Forelimb muscle (tissue), 1 donor: ENCODE measurements around the gene C11orf71. TPM values are rescaled to one million over a fixed set of nuclear protein-coding genes. Genes with fewer than 3 reads are reported as not detected.

Experiments
- DNase-seq: peaks from one replicate; pipeline ENCODE4 v3.0.0-alpha.2; 2013; ENCODE audit warnings: low read depth
- polyA plus RNA-seq: library from polyadenylated mRNA; unstranded; fragments of 120-200 nt; gene quantifications from one replicate; pipeline ENCODE4 v1.2.1, GENCODE V29; 2013; ENCODE audit not compliant: insufficient read length

The C11orf71 gene
- polyA plus RNA-seq, 1 donor, result 7.6 TPM

DNA sequence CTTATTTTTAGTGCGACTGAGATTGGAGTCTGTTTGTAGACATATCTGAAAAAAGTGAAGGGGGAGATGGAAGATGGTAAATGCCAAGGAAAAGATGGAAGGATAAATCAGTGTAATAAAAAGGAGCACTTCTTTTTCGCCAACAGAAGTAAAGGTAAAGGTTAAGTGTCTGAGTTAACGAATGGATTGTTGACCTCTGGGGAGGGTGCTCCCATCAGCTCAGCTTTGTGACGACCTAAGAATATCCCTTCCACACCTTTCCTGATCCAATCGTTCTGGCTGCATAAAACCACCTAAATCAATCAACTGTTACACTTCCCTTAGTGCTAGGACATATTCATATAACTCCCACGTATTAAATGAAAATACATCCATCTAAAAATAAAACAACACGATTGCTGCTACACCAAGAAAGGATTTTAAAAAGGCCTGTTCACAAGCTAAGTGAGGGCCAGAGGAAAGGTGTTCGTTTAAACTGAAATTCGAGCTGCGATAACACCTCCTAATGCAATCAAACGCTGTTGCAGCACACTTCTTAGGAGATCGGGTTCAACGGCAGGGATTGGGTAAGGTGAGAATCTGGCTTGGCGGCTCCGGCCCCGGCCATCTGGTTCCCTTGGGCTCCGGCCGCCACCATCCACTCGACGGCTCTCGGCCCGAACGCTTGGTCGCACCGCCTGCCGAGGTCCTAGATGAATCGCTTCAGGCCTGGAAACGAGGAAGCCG is 658 bp downstream of the C11orf71 start:
- DNase-seq, result no peak

- DNase-seq, result no peak
Measured at GRCh38 chr11:114398303-114398920, 1.9 kb downstream of the C11orf71 start.

DNA sequence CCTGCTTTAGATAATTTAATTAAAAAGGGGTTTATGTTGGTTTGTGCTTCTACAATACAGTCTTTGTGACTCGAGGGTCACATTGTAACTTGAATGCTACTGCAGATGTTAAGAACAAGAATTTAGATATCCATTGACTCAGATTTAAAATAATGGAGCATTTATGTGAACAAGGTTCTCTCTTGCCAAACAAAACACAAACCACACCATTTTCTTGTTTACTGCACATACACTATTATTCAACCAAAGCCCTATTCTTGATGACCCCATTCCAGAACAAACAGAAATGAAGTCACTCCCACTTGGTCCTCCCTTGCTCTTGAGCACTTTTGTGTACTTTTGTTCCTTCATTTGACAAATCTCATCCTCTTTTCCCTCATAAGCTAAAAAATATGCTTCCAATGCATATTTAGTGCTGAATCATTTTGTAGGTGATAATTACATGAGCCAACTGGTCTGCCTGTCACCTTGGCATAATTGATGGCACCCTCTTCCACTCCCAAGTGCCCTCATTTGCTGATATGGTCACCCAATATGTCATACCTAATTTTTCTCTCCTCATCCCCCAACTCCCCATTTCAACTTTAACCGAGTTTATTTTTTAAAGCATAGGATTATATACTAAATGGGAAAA is 2.8 kb downstream of the C11orf71 start:
- no peak for DNase-seq

DNA sequence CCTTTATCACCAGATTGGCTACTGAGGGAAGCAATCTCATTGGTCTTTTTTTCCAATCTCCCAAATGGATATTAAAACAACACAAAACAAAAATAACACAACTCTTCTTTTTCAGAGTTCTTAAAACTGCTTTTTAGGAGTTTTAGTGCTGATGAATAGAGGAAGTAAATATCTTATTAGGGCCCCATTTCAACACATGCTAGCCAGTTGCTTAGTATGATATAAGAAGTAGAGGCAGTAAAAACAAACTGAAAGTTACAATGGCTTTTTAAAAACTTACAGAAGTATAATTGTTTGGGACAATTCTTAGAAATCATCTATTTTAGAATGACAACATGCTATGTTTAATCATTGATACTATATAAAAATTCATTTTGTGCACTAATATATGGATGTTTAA is 3.4 kb downstream of the C11orf71 start:
- no peak for DNase-seq

DNA sequence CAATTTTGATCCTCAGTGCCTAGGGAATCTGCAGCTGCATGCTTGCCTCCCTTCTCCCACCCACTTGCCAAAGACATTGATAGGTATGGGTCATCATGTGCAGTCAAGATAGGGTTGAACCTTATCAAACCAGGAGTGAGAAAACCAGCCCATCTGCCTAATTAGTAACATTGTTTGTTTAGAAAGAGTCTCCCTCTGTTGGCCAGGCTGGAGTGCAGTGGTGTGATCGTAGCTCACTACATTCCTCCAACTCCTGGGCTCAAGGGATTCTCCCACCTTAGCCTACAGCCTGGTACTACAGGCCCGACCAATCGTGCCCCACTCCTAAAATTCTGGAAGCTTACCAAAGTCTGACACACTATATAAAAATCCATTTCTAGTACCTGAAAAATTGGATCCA is 4.6 kb downstream of the C11orf71 start:
- no peak for DNase-seq

DNA sequence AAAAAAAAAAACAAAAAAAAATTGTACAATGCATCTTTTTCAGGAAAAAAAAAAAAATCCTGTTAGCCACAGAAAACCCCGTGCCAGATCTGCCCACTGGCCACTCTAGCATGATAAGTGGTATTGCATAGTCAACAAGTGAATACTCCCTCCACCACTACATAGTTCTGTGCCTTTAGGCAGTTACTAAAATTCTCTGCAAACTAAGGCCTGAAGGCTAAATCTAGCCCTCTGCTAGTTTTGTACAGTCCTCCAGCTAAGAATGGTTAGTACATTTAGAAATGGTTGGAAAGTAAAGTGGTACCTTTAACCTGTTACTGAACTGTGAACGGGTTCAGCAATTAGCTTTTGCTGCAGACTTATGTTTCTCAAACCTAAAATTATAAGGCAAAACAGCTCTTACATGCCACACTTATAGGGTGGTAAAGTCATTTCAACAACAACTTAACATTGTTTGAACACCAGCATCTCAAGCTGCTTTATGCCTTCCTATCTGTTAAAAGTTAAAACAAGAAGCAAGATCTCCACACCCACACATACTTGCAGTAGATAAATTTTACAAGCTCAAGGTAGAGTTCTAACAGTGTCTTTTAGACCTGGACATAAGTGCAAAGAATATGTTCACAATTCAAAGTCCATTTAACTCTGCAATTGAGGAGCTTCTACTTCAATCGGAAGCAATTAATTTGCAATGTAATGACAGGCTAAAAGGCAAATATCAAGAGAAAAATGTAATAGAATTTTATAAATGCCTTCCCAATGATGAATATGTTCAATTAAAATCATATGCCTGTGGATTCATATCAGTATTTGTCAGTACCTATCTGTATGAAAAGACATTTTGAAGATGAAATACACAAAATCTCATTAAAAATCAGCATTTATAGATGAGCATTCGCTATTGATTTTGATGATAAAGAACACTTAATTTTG is 7.3 kb downstream of the C11orf71 start:
- no peak for DNase-seq

DNA sequence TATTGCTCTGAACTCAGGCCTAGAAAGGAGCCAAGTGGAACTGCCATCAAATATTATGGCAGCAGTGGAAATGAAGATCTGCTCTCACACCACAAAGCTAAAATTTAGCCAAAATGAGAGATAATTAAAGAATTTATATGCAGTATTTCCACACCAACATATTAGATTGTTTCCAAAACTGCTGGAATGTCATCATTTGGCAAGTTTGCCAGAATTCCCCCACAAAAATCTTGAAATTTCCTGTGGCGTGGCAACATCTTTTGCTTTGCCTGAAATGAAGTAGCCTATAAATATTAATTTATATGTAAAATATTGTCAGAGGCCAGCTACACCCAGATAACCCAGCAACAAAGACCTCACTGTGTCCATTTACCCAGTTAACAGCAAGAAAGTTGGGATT is 13.8 kb downstream of the C11orf71 start:
- DNase-seq, result no peak

DNA sequence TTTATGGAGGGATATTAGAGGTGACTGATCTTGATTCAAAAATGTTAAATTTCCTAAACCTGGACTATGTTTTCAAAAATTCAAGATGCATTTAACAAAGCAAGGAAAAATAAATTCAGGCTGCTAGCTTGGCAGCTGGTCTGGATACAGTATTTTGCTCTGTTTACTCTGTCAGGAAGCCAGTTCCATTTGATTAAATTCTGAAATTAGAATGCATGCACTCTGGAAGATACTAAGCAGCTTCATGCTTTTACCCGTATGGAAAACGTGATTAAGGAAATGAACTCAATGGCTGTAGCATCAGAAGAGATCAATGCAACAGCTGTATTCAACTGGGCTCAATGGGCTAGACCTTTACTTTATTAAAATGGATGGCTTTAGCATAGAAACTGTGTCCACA is 14.2 kb downstream of the C11orf71 start:
- DNase-seq, result no peak

DNA sequence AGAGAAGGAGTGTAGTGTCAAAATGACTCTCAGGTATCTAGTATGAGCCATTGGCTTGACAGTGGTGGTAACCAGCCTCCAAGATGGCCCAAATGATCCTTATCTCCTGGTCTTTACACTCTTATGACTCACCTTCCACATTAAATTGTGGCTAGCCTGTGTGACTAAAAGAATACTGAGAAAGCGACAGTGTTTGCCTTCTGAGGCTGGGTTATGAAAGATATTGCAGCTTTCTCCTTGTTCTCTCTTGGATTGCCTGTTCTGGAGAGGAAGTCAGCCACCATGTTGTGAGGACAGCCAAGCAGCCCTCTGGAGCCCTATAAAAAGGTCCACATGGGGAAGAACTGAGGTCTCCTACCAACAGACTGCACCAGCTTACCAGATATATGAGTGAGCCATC is 15.8 kb downstream of the C11orf71 start:
- DNase-seq, result no peak

DNA sequence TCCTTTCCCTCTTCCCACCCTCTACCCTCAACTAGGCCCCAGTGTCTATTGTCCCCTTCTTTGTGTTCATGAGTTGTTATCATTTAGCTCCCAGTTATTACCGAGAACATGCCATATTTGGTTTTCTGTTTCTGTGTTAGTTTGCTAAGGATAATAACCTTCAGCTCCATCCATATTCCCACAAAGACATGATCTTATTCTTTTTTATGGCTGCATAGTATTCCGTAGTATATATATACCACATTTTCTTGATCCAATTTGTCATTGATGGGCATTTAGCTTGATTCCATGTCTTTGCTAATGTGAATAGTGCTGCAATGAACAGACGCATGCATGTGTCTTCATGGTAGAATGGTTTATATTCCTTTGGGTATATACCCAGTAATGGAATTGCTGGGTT is 17.8 kb downstream of the C11orf71 start:
- no peak for DNase-seq

GRCh38 chr11:114379394-114380069 is 20.8 kb downstream of the C11orf71 start:
- no peak for DNase-seq

GRCh38 chr11:114377612-114378267 is 22.6 kb downstream of the C11orf71 start:
- DNase-seq, result no peak

- DNase-seq, result no peak
Measured at GRCh38 chr11:114375052-114375451, 25.3 kb downstream of the C11orf71 start.

DNA sequence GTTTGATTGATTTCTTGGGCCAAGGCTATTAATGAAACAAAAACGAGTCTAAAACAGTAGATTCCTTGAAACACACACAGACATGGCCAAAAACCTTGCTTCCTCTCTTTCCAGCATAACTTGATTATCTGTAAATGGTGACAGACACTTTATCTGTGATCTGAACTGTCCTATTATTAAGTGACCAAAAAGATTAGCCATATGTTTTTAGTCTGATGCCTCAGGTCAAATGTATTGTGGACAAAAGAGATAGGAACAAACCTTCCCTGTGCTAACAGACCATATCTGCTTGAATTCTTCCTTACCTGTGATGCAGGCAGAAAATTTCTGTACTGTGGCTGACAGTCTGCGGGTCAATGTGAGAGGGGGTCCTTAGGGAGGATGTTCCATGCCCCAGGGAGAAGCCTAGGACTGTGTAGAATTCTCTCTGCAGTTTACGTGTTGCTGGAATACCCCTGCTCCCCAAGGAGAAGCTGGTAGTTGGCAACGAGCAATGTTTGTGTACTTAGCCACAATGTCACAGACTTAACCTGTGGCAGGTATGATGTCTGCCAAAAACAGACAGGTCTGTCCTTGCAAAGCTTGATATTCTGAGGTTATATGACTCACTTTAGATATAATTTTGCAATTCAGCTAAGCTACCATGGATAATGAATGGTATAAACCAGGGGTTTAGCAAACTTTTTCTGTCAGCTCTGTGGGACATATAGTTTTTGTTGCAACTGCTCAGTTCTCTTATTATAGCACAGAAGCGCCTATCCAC is 31.2 kb downstream of the C11orf71 start:
- no peak for DNase-seq

- no peak for DNase-seq
Measured at GRCh38 chr11:114367244-114367957, 32.9 kb downstream of the C11orf71 start.

DNA sequence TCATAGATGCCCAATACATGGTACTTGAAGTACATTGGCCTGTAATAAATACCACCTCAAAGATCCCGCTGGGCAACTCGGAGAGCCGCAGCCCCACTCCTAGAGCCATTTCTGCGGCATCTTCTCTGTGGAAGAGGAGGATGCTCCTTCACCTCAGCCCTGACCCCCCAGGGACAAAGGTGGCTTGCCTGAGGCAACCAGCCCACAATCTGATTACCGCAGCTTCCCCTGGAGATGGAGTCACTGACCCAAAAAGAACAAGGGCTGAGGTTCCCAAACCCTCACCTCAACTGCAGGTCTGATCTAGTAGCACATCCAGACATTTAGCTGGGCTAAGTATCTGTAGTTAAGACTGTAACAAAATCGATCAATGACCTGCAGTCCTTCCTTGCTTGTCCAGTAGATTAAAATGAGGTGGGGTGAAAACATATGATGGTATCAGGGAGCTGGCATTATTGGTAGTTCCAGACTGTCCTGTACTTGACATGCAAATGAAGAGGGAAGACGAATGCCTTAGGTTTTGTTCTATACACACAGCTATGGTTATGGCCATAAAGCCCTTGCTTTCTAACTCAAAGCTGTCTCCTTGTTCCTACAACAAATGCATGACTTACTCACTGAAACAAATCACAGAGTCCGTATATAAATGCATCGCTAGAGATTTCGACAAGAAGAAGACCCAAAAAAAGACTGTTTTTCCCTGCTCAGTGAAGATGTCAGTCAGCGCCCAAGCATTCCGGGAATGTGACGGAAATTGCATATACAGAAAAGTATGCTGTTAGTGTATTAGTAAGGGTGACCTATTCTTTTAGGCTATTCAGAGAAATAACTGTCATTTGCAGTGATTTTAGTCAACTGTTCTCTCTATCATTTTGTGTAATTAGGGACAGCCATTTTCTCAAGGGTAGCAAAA is 33.7 kb downstream of the C11orf71 start:
- DNase-seq, result no peak

DNA sequence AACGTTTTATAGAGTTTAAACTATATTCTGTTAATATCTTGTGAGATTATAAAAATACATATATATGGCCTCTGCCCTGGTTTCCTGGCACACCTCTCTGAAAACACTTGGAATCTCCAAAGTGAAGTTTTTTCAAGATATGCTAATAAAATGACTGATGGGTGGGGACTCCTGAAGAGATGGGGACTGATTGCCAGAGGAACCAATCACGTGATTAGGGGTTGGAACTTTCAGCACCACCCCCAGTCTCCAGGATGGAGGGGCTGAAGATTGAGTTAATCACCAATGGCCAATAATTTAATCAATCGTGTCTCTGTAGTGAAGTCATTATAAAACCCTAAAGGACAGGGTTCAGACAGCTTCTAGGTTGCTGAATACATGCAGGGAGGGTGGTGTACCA is 37.4 kb downstream of the C11orf71 start:
- no peak for DNase-seq

GRCh38 chr11:114362326-114362725 is 38.0 kb downstream of the C11orf71 start:
- no peak for DNase-seq
